Caco-2 (cell line): ENCODE data around the gene FBN2. TPM values are rescaled to one million over a fixed set of nuclear protein-coding genes. Genes with fewer than 3 reads are reported as not detected.

Source experiments
- BruUV-seq: library from RNA; stranded (reverse); fragments of 400-500 nt; replicated peaks from 2 replicates; lab custom pipeline; 2021; lab: Mats Ljungman, UMichigan
- CTCF ChIA-PET: fragments of 300-600 bp; sonication (Branson Sonifier 250); formaldehyde crosslinking; loops from one replicate; lab custom pipeline; 2022; ENCODE audit warnings: antibody characterized with exemption; lab: Charles Lee
- POLR2A ChIA-PET: fragments of 300-600 bp; sonication (Branson Sonifier 250); formaldehyde crosslinking; loops from one replicate; lab custom pipeline; 2022; ENCODE audit warnings: antibody characterized with exemption; lab: Charles Lee
- DNase-seq, 2 experiments: peaks; one replicate each; pipeline versions ENCODE4 v3.0.0 to v3.0.0-alpha.2; 2020 to 2022
- H3K27me3 ChIP-seq: replicated peaks from 2 replicates; pipeline ENCODE4 v1.6.0; 2011; ENCODE audit warnings: low read length; ENCODE audit not compliant: control insufficient read depth, insufficient read depth
- H3K36me3 ChIP-seq: 2 replicates; pipeline ENCODE4 v1.5.1; 2011; ENCODE audit warnings: low read length; ENCODE audit not compliant: control insufficient read depth, insufficient read depth
- H3K4me1 ChIP-seq: fragments of 250-450 bp; sonication (Bioruptor Pico); 2 replicates; pipeline ENCODE4 v1.5.1; 2020; ENCODE audit warnings: mild to moderate bottlenecking
- H3K4me3 ChIP-seq: 2 replicates; pipeline ENCODE4 v1.5.1; 2011; ENCODE audit warnings: low read depth, mild to moderate bottlenecking, control low read depth, low read length
- H3K9me3 ChIP-seq: fragments of 250-450 bp; sonication (Bioruptor Pico); 2 replicates; pipeline ENCODE4 v1.5.1; 2020; ENCODE audit warnings: mild to moderate bottlenecking, moderate library complexity
- H3K27ac Mint-ChIP-seq: one replicate; pipeline ENCODE4 v1.8.0; 2022; ENCODE audit warnings: mixed read lengths; ENCODE audit not compliant: unreplicated experiment
- H3K27me3 Mint-ChIP-seq: one replicate; pipeline ENCODE4 v1.8.0; 2022; ENCODE audit warnings: mixed read lengths; ENCODE audit not compliant: insufficient read depth, unreplicated experiment
- H3K36me3 Mint-ChIP-seq: one replicate; pipeline ENCODE4 v1.8.0; 2022; ENCODE audit warnings: mild to moderate bottlenecking, mixed read lengths; ENCODE audit not compliant: insufficient read depth, unreplicated experiment
- H3K4me1 Mint-ChIP-seq: one replicate; pipeline ENCODE4 v1.8.0; 2022; ENCODE audit warnings: low read depth, mixed read lengths; ENCODE audit not compliant: unreplicated experiment
- H3K4me3 Mint-ChIP-seq: one replicate; pipeline ENCODE4 v1.8.0; 2022; ENCODE audit warnings: mild to moderate bottlenecking, moderate library complexity, mixed read lengths; ENCODE audit not compliant: unreplicated experiment
- H3K9me3 Mint-ChIP-seq: one replicate; pipeline ENCODE4 v1.8.0; 2022; ENCODE audit warnings: mixed read lengths; ENCODE audit not compliant: unreplicated experiment
- CTCF ChIP-seq, 2 experiments: fragments of 200-600 bp in 1 of 2; IDR thresholded peaks; 1 replicate in 1 of 2; 2 replicates in 1 of 2; pipeline versions ENCODE4 v1.5.1 to v1.8.0; 2011 to 2022; ENCODE audit warnings: antibody characterized with exemption in 1 of 2, control low read depth in 1 of 2, inconsistent platforms in 1 of 2, low read depth in 1 of 2, low read length in 1 of 2, mild to moderate bottlenecking in 1 of 2, moderate library complexity in 1 of 2; ENCODE audit not compliant: insufficient read depth in 1 of 2, severe bottlenecking in 1 of 2, unreplicated experiment in 1 of 2
- intact Hi-C: fragments of 100-400 bp; cut with micrococcal nuclease; formaldehyde crosslinking; loops from one replicate; pipeline ENCODE4 v1.10.0; 2022; ENCODE audit not compliant: unreplicated experiment
- total RNA-seq: library from RNA; stranded (reverse); gene quantifications from 2 replicates; pipeline ENCODE4 v1.2.3, GENCODE V29; 2022

FBN2 gene
- total RNA-seq, 1 experiment from 2014 or later: 0.09 TPM

- no peak overlapping the region for H3K27ac Mint-ChIP-seq
- TF ChIP-seq CTCF (IDR thresholded peaks at IDR 0.05; ENCODE audit: insufficient read depth in 1 of 2, low read depth in 1 of 2, low read length in 1 of 2, severe bottlenecking in 1 of 2, unreplicated experiment in 1 of 2): no peak
- ChIA-PET CTCF (no interaction called here), POLR2A (no interaction called here)
- no peaks in the 10 kb centered on the region for H3K36me3 Mint-ChIP-seq
- DNase-seq: no peak
- no TSS peak for BruUV-seq
- H3K9me3 Mint-ChIP-seq: no peaks in the 10 kb centered on the region
- no peaks in the 10 kb centered on the region for H3K27me3 Mint-ChIP-seq
- H3K4me3 ChIP-seq: no peak overlapping the region
- 0 out of 2 replicates have a peak, but pooled peaks cover 4% of the 10 kb centered on the region for H3K4me1 ChIP-seq
- H3K4me3 Mint-ChIP-seq: no peak overlapping the region
- intact Hi-C loops: no loop called here
- no peaks in the 10 kb centered on the region for H3K9me3 ChIP-seq
- peaks cover 6% of the 10 kb centered on the region for H3K4me1 Mint-ChIP-seq
- H3K36me3 ChIP-seq: no peaks in the 10 kb centered on the region
- H3K27me3 ChIP-seq: no peaks in the 10 kb centered on the region
Measured at GRCh38 chr5:128522336-128522735, 15.7 kb downstream of the FBN2 start.

- Mint-ChIP-seq H3K36me3 (no peaks in the 10 kb centered on the region), H3K4me1 (no peaks in the 10 kb centered on the region), H3K9me3 (no peaks in the 10 kb centered on the region), H3K27me3 (no peaks in the 10 kb centered on the region), H3K4me3 (no peak overlapping the region), H3K27ac (no peak overlapping the region)
- Histone ChIP-seq H3K4me1 (no peaks in the 10 kb centered on the region), H3K36me3 (no peaks in the 10 kb centered on the region), H3K9me3 (no peaks in the 10 kb centered on the region), H3K4me3 (no peak overlapping the region), H3K27me3 (no peaks in the 10 kb centered on the region)
- ChIA-PET CTCF (no interaction called here), POLR2A (no interaction called here)
- intact Hi-C loops: no loop called here
- DNase-seq: no peak
- no TSS peak for BruUV-seq
- no peak for TF ChIP-seq CTCF (IDR thresholded peaks at IDR 0.05; ENCODE audit: insufficient read depth in 1 of 2, low read depth in 1 of 2, low read length in 1 of 2, severe bottlenecking in 1 of 2, unreplicated experiment in 1 of 2)
Measured at GRCh38 chr5:128519827-128520226, 18.2 kb downstream of the FBN2 start.

- TF ChIP-seq CTCF (IDR thresholded peaks at IDR 0.05; ENCODE audit: insufficient read depth in 1 of 2, low read depth in 1 of 2, low read length in 1 of 2, severe bottlenecking in 1 of 2, unreplicated experiment in 1 of 2): no peak
- Histone ChIP-seq H3K36me3 (no peaks in the 10 kb centered on the region), H3K27me3 (no peaks in the 10 kb centered on the region), H3K4me1 (no peaks in the 10 kb centered on the region), H3K4me3 (no peak overlapping the region), H3K9me3 (no peaks in the 10 kb centered on the region)
- no peak for DNase-seq
- ChIA-PET CTCF (no interaction called here), POLR2A (no interaction called here)
- intact Hi-C loops: no loop called here
- H3K4me3 Mint-ChIP-seq: no peak overlapping the region
- peaks cover 3% of the 10 kb centered on the region for H3K27me3 Mint-ChIP-seq
- H3K4me1 Mint-ChIP-seq: no peaks in the 10 kb centered on the region
- H3K9me3 Mint-ChIP-seq: no peaks in the 10 kb centered on the region
- BruUV-seq: no TSS peak
- no peak overlapping the region for H3K27ac Mint-ChIP-seq
- no peaks in the 10 kb centered on the region for H3K36me3 Mint-ChIP-seq
Measured at GRCh38 chr5:128516978-128517377, 21.1 kb downstream of the FBN2 start.
